Neural cell (in vitro differentiated cells): ENCODE measurements around the gene OR1N2. TPM values are rescaled to one million over a fixed set of nuclear protein-coding genes. Genes with fewer than 3 reads are reported as not detected.
"Not testable (repeated sequence)": the region's sequence is repeated elsewhere in the genome, so short reads cannot be mapped to it uniquely, and the experiment has no call there.

Experiments used
- H2AFZ ChIP-seq: fragments of 200-600, 300-800 bp; sonication (generic), shearing (Covaris generic); 2 replicates; pipeline ENCODE4 v1.6.0; 2014; ENCODE audit warnings: low read depth, mild to moderate bottlenecking, antibody characterized with exemption, low read length, moderate library complexity
- H3F3A ChIP-seq: fragments of 200-600 bp; shearing (Covaris generic); 2 replicates; pipeline ENCODE4 v1.6.1; 2016; ENCODE audit warnings: mild to moderate bottlenecking, moderate library complexity, mixed read lengths, antibody characterized with exemption, low read length; ENCODE audit not compliant: insufficient read depth, poor library complexity, severe bottlenecking
- H3K27ac ChIP-seq: fragments of 200-600, 300-800 bp; sonication (generic), shearing (Covaris generic); 2 replicates; pipeline ENCODE4 v1.5.1; 2014; ENCODE audit warnings: mild to moderate bottlenecking, low read length, moderate library complexity
- H3K27me3 ChIP-seq: fragments of 300-800, 200-600 bp; sonication (generic), shearing (Covaris generic); 2 replicates; pipeline ENCODE4 v1.6.0; 2014; ENCODE audit warnings: mild to moderate bottlenecking, low read depth, low read length, moderate library complexity; ENCODE audit not compliant: insufficient read depth
- H3K36me3 ChIP-seq: fragments of 300-800, 200-600 bp; sonication (generic), shearing (Covaris generic); 2 replicates; pipeline ENCODE4 v1.5.1; 2014; ENCODE audit warnings: mild to moderate bottlenecking, antibody characterized with exemption, low read length, moderate library complexity; ENCODE audit not compliant: insufficient read depth
- H3K4me2 ChIP-seq: fragments of 300-800, 200-600 bp; sonication (generic), shearing (Covaris generic); 2 replicates; pipeline ENCODE4 v1.6.0; 2014; ENCODE audit warnings: mild to moderate bottlenecking, low read length
- H3K4me3 ChIP-seq: fragments of 300-800, 200-600 bp; sonication (generic), shearing (Covaris generic); 2 replicates; pipeline ENCODE4 v1.5.1; 2014; ENCODE audit warnings: mild to moderate bottlenecking, low read length, moderate library complexity
- H3K79me2 ChIP-seq: fragments of 200-600 bp; shearing (Covaris generic); replicated peaks from 2 replicates; pipeline ENCODE4 v1.6.0; 2014; ENCODE audit warnings: mild to moderate bottlenecking, low read length, moderate library complexity; ENCODE audit not compliant: insufficient read depth
- H3K9ac ChIP-seq: fragments of 300-800, 200-600 bp; sonication (generic), shearing (Covaris generic); 2 replicates; pipeline ENCODE4 v1.6.1; 2016; ENCODE audit warnings: mild to moderate bottlenecking, low read length, mixed read lengths
- H3K9me2 ChIP-seq: fragments of 200-600 bp; shearing (Covaris generic); 2 replicates; pipeline ENCODE4 v1.6.1; 2016; ENCODE audit warnings: mild to moderate bottlenecking, low read length, mixed read lengths; ENCODE audit not compliant: insufficient read depth
- H3K9me3 ChIP-seq: fragments of 200-600, 300-800 bp; sonication (generic), shearing (Covaris generic); 2 replicates; pipeline ENCODE4 v1.6.1; 2016; ENCODE audit warnings: mild to moderate bottlenecking, mixed run types, low read length, moderate library complexity, mixed read lengths
- H4K20me1 ChIP-seq: fragments of 200-600 bp; shearing (Covaris generic); 2 replicates; pipeline ENCODE4 v1.6.1; 2016; ENCODE audit warnings: mild to moderate bottlenecking, mixed run types; ENCODE audit not compliant: insufficient read depth
- EP300 ChIP-seq: fragments of 450-650 bp; conservative IDR thresholded peaks from 2 replicates; pipeline ENCODE4 v1.6.1; 2014; ENCODE audit warnings: antibody characterized with exemption, mild to moderate bottlenecking, moderate library complexity; ENCODE audit not compliant: poor library complexity, severe bottlenecking
- EZH2 ChIP-seq: fragments of 200-600, 300-800 bp; shearing (Covaris generic), sonication (generic); IDR thresholded peaks from 2 replicates; pipeline ENCODE4 v1.6.1; 2014; ENCODE audit warnings: antibody characterized with exemption, low read length, borderline replicate concordance, mild to moderate bottlenecking; ENCODE audit not compliant: insufficient read depth, poor library complexity, severe bottlenecking
- MXI1 ChIP-seq: fragments of 450-650 bp; conservative IDR thresholded peaks from 2 replicates; pipeline ENCODE4 v1.6.1; 2014; ENCODE audit warnings: antibody characterized with exemption, mild to moderate bottlenecking; ENCODE audit not compliant: poor library complexity, severe bottlenecking
- POLR2AphosphoS5 ChIP-seq: IDR thresholded peaks from 2 replicates; pipeline ENCODE4 v1.6.1; 2012
- RAD21 ChIP-seq: fragments of 450-650 bp; conservative IDR thresholded peaks from 2 replicates; pipeline ENCODE4 v1.6.1; 2014; ENCODE audit warnings: antibody characterized with exemption, mild to moderate bottlenecking, moderate library complexity
- SMC3 ChIP-seq: fragments of 450-650 bp; conservative IDR thresholded peaks from 2 replicates; pipeline ENCODE4 v1.6.1; 2014; ENCODE audit warnings: antibody characterized with exemption, mild to moderate bottlenecking, moderate library complexity; ENCODE audit not compliant: poor library complexity
- TAF1 ChIP-seq: IDR thresholded peaks from 2 replicates; pipeline ENCODE4 v1.6.1; 2012; ENCODE audit warnings: low read depth
- polyA plus RNA-seq: library from polyadenylated mRNA; depleted of rRNA; stranded (reverse); fragments of >200 nt; gene quantifications from 2 replicates; pipeline ENCODE4 v1.2.3, GENCODE V29; 2014
- TF ChIP-seq, protein P1 (sequence below): fragments of 450-650 bp; IDR thresholded peaks from 2 replicates; pipeline ENCODE4 v1.5.1; 2014; ENCODE audit warnings: antibody characterized with exemption, mild to moderate bottlenecking, moderate library complexity; ENCODE audit not compliant: poor library complexity, severe bottlenecking
- TF ChIP-seq, protein P2 (sequence below): IDR thresholded peaks from 2 replicates; pipeline ENCODE4 v1.6.1; 2012; ENCODE audit warnings: borderline replicate concordance

The OR1N2 gene
- polyA plus RNA-seq, 1 donor from 2014 or later: not detected

DNA sequence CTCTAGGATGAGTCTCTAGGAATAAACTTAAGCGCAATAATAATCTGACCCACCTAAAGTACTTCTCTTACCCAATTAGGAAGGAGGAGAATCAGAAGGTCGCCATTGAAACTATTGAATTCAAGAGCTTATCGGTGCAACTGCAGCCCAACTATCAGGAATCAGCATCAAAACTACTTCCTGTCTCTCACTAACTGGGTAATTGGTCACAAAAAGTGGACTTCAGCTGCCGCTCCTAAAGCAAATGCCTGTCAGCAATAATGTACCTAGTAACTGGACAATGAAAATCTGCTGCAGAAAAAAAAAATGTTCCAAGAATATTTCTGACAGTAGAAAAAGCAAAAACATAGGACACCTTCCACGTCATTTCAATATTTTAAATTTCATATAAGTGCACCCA is 27.0 kb downstream of the OR1N2 start:
- Histone ChIP-seq H3K79me2 (no peaks in the 10 kb centered on the region), H3K36me3 (no peaks in the 10 kb centered on the region), H2AFZ (no peak overlapping the region), H3F3A (no peaks in the 10 kb centered on the region), H3K9me2 (no peaks in the 10 kb centered on the region), H4K20me1 (no peaks in the 10 kb centered on the region), H3K4me2 (no peak overlapping the region), H3K9ac (no peak overlapping the region), H3K27me3 (no peaks in the 10 kb centered on the region), H3K4me3 (no peak overlapping the region), H3K27ac (no peak overlapping the region), H3K9me3 (no peaks in the 10 kb centered on the region)
- TF ChIP-seq, protein P1, sequence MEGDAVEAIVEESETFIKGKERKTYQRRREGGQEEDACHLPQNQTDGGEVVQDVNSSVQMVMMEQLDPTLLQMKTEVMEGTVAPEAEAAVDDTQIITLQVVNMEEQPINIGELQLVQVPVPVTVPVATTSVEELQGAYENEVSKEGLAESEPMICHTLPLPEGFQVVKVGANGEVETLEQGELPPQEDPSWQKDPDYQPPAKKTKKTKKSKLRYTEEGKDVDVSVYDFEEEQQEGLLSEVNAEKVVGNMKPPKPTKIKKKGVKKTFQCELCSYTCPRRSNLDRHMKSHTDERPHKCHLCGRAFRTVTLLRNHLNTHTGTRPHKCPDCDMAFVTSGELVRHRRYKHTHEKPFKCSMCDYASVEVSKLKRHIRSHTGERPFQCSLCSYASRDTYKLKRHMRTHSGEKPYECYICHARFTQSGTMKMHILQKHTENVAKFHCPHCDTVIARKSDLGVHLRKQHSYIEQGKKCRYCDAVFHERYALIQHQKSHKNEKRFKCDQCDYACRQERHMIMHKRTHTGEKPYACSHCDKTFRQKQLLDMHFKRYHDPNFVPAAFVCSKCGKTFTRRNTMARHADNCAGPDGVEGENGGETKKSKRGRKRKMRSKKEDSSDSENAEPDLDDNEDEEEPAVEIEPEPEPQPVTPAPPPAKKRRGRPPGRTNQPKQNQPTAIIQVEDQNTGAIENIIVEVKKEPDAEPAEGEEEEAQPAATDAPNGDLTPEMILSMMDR: no peak

DNA sequence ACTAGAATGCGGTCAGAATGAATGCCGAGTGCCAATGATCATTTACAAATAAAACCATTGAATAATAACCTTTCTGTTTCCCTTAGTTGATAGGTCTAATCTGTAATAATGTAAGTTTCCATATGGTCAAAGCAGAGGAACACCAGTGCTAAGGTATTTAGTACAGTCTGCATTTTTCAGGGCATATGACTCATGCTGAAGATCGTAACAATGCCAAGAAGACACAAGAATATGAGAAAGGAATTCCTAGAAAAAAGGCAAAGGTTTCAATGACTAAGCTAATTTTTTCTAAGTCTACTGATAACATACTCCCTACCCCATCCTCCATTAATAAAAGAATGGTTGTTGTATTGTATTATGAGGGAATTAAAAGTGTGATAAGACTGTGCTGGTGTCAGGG is 27.4 kb downstream of the OR1N2 start:
- no peak overlapping the region for H3K9ac ChIP-seq
- H3K4me3 ChIP-seq: no peak overlapping the region
- no peaks in the 10 kb centered on the region for H3K9me2 ChIP-seq
- no peaks in the 10 kb centered on the region for H3K36me3 ChIP-seq
- H4K20me1 ChIP-seq: no peaks in the 10 kb centered on the region
- H3F3A ChIP-seq: no peaks in the 10 kb centered on the region
- TF ChIP-seq, protein P2, sequence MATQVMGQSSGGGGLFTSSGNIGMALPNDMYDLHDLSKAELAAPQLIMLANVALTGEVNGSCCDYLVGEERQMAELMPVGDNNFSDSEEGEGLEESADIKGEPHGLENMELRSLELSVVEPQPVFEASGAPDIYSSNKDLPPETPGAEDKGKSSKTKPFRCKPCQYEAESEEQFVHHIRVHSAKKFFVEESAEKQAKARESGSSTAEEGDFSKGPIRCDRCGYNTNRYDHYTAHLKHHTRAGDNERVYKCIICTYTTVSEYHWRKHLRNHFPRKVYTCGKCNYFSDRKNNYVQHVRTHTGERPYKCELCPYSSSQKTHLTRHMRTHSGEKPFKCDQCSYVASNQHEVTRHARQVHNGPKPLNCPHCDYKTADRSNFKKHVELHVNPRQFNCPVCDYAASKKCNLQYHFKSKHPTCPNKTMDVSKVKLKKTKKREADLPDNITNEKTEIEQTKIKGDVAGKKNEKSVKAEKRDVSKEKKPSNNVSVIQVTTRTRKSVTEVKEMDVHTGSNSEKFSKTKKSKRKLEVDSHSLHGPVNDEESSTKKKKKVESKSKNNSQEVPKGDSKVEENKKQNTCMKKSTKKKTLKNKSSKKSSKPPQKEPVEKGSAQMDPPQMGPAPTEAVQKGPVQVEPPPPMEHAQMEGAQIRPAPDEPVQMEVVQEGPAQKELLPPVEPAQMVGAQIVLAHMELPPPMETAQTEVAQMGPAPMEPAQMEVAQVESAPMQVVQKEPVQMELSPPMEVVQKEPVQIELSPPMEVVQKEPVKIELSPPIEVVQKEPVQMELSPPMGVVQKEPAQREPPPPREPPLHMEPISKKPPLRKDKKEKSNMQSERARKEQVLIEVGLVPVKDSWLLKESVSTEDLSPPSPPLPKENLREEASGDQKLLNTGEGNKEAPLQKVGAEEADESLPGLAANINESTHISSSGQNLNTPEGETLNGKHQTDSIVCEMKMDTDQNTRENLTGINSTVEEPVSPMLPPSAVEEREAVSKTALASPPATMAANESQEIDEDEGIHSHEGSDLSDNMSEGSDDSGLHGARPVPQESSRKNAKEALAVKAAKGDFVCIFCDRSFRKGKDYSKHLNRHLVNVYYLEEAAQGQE: no peak
- TF ChIP-seq POLR2AphosphoS5: no peak
- TF ChIP-seq SMC3: no peak
- TF ChIP-seq TAF1: no peak
- TF ChIP-seq, protein P1: no peak
- no peak for TF ChIP-seq RAD21
- no peak for TF ChIP-seq EP300
- no peak for TF ChIP-seq EZH2
- no peak for TF ChIP-seq MXI1
- no peak overlapping the region for H3K27ac ChIP-seq
- no peaks in the 10 kb centered on the region for H3K79me2 ChIP-seq
- no peak overlapping the region for H2AFZ ChIP-seq
- H3K9me3 ChIP-seq: no peaks in the 10 kb centered on the region
- H3K4me2 ChIP-seq: no peak overlapping the region
- no peaks in the 10 kb centered on the region for H3K27me3 ChIP-seq

DNA sequence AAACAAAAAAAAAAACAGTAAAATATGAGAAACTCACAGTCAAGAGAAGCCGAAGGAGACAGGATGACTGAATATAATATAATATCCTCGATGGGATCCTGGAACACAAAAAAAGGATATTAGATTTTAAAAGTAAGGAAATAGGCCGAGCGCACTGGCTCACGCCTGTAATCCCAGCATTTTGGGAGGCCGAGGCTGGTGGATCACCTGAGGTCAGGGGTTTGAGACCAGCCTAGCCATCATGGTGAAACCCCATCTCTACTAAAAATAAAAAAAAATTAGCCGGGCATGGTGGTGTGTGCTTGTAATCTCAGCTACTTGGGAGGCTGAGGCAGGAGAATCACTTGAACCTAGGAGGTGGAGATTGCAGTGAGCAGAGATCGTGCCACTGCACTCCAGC is 30.4 kb downstream of the OR1N2 start, which contains the start of gene OR1L8:
OR1L8 (minus strand) TSS at position 101 of the 400 bp plus-strand sequence. CDS start 14,907 bp downstream, outside the sequence.
- not testable (repeated sequence) for H3K79me2 ChIP-seq, H3K27me3 ChIP-seq, H2AFZ ChIP-seq, H3K4me2 ChIP-seq, H3K9me3 ChIP-seq, H4K20me1 ChIP-seq, H3K36me3 ChIP-seq, H3K4me3 ChIP-seq, H3K9me2 ChIP-seq, H3K27ac ChIP-seq, H3K9ac ChIP-seq, H3F3A ChIP-seq
